ENCODE results near the gene PLEKHM3.
A peak's percentile ranks its signal among the peaks of the same experiment; 100 is the strongest.

Gene PLEKHM3

DNA sequence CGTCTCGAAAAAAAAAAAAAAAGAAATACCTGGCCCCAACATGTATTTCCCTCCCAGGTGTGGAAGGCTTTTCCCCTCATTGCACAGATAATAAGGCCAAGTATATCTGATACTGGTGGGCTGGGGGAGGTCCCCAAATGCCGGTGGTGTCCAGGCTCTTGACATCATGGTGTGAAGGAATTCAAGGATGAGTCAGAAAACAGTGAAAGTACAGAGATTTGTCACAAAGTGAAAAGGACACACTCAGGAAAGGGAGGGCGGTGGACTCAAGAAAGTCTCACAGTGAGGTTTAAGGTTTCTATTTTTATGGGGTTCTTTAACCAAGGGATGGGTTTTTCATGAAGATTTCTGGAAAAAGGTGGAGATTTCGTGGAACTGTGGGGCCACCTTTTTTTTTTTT is 217.8 kb downstream of the PLEKHM3 start:
- H3K27ac ChIP-seq, result no peak overlapping the region
- H3K36me3 ChIP-seq, result no peaks in the 10 kb centered on the region
- no peaks in the 10 kb centered on the region for H3K27me3 ChIP-seq (ENCODE audit: insufficient read depth, low read depth, severe bottlenecking)
- DNase-seq, result no peak
- no peak overlapping the region for H3K4me3 ChIP-seq (ENCODE audit: low read depth, low read length)
- no peaks in the 10 kb centered on the region for H3K9me3 ChIP-seq (ENCODE audit: severe bottlenecking)
- TF ChIP-seq, protein P1, sequence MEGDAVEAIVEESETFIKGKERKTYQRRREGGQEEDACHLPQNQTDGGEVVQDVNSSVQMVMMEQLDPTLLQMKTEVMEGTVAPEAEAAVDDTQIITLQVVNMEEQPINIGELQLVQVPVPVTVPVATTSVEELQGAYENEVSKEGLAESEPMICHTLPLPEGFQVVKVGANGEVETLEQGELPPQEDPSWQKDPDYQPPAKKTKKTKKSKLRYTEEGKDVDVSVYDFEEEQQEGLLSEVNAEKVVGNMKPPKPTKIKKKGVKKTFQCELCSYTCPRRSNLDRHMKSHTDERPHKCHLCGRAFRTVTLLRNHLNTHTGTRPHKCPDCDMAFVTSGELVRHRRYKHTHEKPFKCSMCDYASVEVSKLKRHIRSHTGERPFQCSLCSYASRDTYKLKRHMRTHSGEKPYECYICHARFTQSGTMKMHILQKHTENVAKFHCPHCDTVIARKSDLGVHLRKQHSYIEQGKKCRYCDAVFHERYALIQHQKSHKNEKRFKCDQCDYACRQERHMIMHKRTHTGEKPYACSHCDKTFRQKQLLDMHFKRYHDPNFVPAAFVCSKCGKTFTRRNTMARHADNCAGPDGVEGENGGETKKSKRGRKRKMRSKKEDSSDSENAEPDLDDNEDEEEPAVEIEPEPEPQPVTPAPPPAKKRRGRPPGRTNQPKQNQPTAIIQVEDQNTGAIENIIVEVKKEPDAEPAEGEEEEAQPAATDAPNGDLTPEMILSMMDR (IDR thresholded peaks at IDR 0.05; ENCODE audit: low read depth, low read length), result no peak

DNA sequence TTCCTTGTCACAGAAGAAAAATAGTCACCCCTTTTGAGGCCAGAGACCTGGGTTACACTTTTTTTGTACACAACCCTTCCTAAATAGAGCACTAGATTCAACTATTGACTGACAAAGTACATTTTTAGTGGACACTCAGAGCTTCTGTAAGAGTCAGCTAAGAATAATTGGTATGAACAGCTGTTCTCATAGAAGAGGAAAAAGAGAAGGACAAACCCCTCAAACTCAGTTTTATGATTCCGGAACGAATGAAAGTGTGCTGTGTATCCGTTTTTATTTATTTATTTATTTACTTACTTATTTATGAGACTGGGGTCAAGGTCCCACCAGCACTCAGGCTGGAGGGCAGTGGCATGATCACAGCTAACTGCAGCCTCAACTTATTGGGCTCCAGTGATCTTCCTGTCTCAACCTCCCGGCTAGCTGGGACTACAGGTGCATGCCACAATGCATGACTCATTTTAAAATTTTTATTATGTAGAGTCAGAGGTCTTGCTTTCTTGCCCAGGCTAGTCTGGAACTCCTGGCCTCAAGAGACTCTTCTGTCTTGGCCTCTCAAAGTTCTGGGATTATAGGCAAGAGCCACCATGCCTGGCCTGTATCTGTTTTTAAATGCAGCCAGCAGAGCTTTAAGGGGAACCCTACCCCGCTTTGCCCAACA is 219.6 kb downstream of the PLEKHM3 start:
- Histone ChIP-seq H3K27me3 (ENCODE audit: insufficient read depth, low read depth, severe bottlenecking) (no peaks in the 10 kb centered on the region), H3K27ac (no peak overlapping the region), H3K9me3 (ENCODE audit: severe bottlenecking) (no peaks in the 10 kb centered on the region), H3K4me3 (ENCODE audit: low read depth, low read length) (no peak overlapping the region), H3K36me3 (no peaks in the 10 kb centered on the region)
- TF ChIP-seq, protein P1 (IDR thresholded peaks at IDR 0.05; ENCODE audit: low read depth, low read length), result no peak
- DNase-seq, result no peak

DNA sequence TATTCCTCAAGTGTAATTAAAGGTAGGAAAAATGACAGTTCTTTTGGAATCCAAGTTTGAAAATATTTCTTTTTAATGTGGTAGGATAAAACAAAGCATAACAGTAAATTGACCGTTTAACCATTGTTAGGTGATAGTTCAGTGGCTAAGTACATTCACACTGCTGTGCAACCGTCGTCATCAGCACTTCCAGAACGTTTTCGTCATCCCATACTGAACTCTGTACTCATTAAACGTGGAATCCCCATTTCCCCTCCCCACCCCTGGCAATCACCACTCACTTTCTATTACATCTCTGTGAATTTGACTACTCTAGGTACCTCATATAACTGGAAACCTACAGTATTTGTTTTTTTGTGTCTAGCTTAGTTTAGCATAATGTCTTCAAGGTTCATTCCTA is 222.7 kb downstream of the PLEKHM3 start:
- no peaks in the 10 kb centered on the region for H3K36me3 ChIP-seq

DNA sequence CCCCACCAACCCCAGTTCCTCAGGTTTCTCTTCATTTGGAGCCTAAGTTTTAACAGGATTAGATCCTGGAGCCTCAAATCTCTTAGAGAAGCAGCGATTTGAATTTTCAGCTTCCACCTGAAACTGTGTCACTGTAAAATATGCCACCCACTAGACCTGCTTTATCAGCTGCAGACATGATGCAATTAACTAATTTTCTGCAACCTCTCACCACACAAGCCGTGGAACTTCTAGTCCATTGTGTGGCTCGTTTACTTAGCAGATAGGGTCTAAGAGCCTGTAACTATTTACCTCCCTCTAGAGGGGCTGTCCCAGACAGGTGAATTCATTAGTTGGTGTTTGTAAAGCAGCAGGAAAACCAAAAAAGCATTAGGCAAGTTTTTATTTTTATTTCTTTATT is 224.1 kb downstream of the PLEKHM3 start:
- Histone ChIP-seq H3K9me3 (ENCODE audit: severe bottlenecking) (no peaks in the 10 kb centered on the region), H3K36me3 (no peaks in the 10 kb centered on the region), H3K4me3 (ENCODE audit: low read depth, low read length) (no peak overlapping the region), H3K27me3 (ENCODE audit: insufficient read depth, low read depth, severe bottlenecking) (no peaks in the 10 kb centered on the region), H3K27ac (no peak overlapping the region)
- TF ChIP-seq, protein P1 (IDR thresholded peaks at IDR 0.05; ENCODE audit: low read depth, low read length), result no peak
- DNase-seq, result no peak

More for the DNA sequence above, 222.7 kb downstream of the PLEKHM3 start:
- DNase-seq, result no peak
- H3K27me3 ChIP-seq (ENCODE audit: insufficient read depth, low read depth, severe bottlenecking), result no peaks in the 10 kb centered on the region
- no peak overlapping the region for H3K4me3 ChIP-seq (ENCODE audit: low read depth, low read length)
- TF ChIP-seq, protein P1 (IDR thresholded peaks at IDR 0.05; ENCODE audit: low read depth, low read length), result no peak
- no peak overlapping the region for H3K27ac ChIP-seq
- no peaks in the 10 kb centered on the region for H3K9me3 ChIP-seq (ENCODE audit: severe bottlenecking)

DNA sequence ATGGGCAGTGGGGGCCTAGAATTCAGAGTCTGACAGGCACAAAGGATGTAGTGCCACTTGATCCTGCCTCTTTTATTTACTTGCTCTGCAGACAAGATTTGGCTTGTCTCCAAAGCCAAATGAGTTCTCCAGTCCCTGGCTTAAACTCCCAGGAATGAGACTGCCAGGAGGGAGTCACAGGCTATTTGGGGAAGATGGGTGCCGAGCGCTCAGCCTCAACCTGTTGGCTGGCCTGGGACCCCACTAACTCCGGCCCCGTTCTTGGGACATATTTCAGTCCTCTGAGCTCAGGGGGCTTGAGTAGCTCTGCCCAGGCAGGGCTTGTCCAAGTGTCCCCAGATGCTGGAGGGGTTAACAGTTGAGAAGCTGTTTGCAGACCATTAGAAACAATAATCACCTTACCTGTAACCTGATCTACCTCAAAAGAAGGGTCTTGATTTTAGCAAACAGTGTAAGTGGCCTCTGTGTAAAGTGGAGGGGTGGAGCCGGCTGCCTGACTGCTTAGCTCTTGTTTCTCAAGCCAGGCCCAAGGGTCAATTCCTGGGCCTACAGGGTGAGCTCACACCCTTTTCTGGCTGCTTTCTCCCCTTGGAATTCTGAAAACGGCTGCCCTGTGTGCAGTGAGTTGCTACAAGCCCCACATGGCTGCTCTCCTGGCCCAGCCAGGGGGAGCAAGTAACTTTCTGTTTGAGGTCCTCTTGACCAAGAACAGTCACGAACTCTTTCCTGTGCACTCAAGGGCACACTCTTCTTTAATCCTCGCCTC is 228.6 kb downstream of the PLEKHM3 start:
- Histone ChIP-seq H3K27ac (peak overlapping the region; percentile 60), H3K9me3 (ENCODE audit: severe bottlenecking) (no peaks in the 10 kb centered on the region), H3K27me3 (ENCODE audit: insufficient read depth, low read depth, severe bottlenecking) (no peaks in the 10 kb centered on the region), H3K4me3 (ENCODE audit: low read depth, low read length) (no peak overlapping the region), H3K36me3 (no peaks in the 10 kb centered on the region)
- TF ChIP-seq, protein P1 (IDR thresholded peaks at IDR 0.05; ENCODE audit: low read depth, low read length), result no peak
- peak; percentile 33 for DNase-seq
